H54 (cell line): ENCODE results near the gene RUNDC1.
"Not testable (repeated sequence)": the region's sequence is repeated elsewhere in the genome, so short reads cannot be mapped to it uniquely, and the experiment has no call there.

ENCODE experiments used
- DNase-seq: peaks from one replicate; pipeline ENCODE4 v3.0.0; 2011; ENCODE audit warnings: low spot score, mixed read lengths; ENCODE audit not compliant: insufficient read length
- FAIRE-seq: peaks from 3 replicates; lab custom pipeline; 2011; peaks lifted over from hg19 to GRCh38; lab: Jason Lieb, UNC
- POLR2A ChIP-seq: IDR thresholded peaks from 2 replicates; pipeline ENCODE4 v1.6.1; 2011; ENCODE audit warnings: low read depth, mild to moderate bottlenecking, low read length

The RUNDC1 gene

DNA sequence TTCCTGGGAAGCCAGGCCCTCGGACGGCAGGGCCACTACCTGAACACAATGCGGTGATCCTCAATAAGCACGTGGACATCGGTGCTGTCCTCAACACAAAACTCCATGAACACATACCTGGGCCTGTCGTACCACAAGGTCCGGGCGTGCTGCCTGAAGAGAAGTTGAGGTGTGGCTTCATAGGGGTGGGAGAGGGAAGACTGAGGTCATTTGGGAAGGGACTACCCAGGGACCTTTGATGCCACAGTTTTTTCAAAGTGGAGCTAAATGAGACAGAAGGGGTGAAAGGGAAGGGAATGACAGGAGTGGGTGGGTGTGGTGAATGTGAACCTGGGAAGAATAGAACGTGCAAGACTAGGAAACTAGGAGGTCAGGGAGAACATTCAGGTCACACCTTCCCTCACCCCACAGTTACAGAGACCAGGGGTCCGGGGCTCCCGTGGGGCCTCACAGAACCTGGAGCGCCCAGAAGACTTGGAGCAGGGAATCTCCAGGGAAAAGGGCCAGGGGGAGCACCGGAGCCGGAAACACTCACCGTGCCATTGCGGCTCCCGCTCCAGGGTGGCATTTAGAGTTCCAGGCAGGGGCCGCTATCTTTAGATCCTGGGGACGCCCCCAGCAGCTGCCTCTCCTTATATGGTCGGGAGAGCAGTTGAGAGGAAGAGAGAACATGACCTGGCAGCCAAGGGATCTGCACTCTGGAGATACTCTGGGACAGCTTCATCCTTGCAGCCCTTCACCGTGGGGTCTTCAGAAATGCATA is 673 bp upstream of the RUNDC1 start, which contains the start of gene PTGES3L:
Gene PTGES3L, minus strand, starts transcription at position 570 of the 763 bp plus-strand sequence. Its CDS starts 27 bp downstream, at position 543.
- DNase-seq (no peak), FAIRE-seq (no peak)
- no peak for TF ChIP-seq POLR2A

DNA sequence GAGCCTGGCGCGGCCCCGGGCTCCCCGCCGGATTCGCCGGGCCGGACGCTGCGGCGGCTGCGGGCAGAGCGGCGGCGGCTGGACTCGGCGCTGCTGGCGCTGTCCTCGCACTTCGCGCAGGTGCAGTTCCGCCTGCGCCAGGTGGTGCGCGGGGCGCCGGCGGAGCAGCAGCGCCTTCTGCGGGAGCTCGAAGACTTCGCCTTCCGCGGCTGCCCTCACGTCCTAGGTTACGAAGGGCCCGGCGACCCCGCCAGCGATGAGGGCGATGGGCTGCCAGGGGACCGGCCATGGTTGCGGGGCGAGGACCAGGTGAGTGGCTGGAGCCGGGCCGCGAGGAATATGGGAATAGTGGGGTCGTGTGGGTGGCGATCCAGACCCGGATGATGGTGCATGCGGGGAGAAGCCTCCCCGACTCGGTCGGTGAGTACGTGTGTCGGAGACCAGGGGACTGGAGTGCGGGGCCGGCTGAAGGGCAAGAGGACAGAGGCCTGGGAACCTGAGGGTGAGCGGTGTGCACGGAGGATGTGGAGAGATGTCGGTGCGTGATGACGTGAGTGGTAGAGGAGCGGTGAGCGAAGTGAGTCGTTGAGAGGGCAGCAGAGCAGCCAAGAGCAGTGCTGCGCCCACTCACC is 517 bp downstream of the RUNDC1 start:
- DNase-seq = no peak
- no peak for FAIRE-seq
- 0 out of 2 replicates have a peak, but pooled peaks have one; percentile 34 for TF ChIP-seq POLR2A

- no peak for DNase-seq
- TF ChIP-seq POLR2A = no peak
- no peak for FAIRE-seq
Observed at GRCh38 chr17:42982266-42982665, 1.9 kb downstream of the RUNDC1 start.

DNA sequence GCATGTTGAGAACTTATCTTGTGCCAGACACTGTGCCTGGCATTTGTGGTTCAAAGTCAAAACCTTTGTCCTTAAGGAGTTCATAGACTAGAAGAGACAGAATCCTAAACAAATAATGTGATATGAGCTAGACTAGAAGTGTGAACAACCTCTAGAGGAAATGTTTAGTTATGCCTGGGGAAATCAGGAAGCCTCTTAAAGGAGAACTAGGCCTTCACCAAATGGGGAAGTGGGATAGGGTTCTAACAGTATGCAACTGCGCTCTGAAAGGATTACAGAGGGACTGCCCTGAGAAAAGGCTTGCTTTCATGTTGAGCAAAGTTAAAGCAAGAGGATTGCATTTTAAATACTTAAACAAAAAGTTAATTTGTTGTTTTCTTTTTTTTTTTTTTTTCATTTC is 4.9 kb downstream of the RUNDC1 start:
- FAIRE-seq (no peak), DNase-seq (no peak)
- no peak for TF ChIP-seq POLR2A

- no peak for DNase-seq
- no peak for FAIRE-seq
- no peak for TF ChIP-seq POLR2A
Observed at GRCh38 chr17:42989141-42989540, 8.8 kb downstream of the RUNDC1 start.

GRCh38 chr17:42989726-42990652 is 9.6 kb downstream of the RUNDC1 start:
- no peak for TF ChIP-seq POLR2A
- FAIRE-seq = no peak
- no peak for DNase-seq

DNA sequence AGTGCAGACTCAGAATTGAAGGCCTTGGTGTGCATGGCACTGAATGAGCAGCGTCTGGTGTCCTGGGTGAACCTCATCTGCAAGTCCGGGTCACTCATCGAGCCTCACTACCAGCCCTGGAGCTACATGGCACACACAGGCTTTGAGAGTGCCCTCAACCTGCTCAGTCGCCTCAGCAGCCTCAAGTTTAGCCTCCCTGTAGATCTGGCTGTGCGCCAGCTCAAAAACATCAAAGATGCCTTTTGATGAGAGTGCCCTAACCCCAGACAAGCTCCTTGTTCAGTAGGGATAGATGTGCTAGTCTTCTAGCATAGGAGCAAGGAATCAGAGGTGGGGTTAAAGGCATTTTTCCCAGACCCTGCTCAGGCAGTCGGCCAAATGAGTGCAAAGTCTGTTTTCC is 11.1 kb downstream of the RUNDC1 start:
- FAIRE-seq (no peak), DNase-seq (no peak)
- TF ChIP-seq POLR2A = no peak

- no peak for FAIRE-seq
- DNase-seq = no peak
- no peak for TF ChIP-seq POLR2A
Observed at GRCh38 chr17:42992872-42993271, 12.5 kb downstream of the RUNDC1 start.

DNA sequence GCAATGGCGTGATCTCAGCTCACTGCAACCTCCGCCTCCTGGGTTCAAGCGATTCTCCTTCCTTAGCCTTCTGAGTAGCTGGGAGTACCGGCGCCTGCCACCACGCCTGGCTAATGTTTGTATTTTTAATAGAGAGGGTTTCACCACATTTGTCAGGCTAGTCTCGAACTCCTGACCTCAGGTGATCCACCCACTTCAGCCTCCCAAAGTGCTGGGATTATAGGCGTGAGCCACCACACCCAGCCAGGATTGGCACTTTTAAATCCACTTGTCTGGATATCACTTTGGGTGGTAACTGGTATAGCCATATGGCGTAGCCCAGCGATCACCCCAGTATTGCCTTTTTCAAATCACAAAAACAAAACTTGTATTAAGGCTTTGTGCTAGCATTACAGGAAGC is 13.5 kb downstream of the RUNDC1 start:
- not testable (repeated sequence) for DNase-seq, FAIRE-seq

- FAIRE-seq = no peak
- no peak for DNase-seq
- no peak for TF ChIP-seq POLR2A
Observed at GRCh38 chr17:42997390-42997983, 17.1 kb downstream of the RUNDC1 start.

DNA sequence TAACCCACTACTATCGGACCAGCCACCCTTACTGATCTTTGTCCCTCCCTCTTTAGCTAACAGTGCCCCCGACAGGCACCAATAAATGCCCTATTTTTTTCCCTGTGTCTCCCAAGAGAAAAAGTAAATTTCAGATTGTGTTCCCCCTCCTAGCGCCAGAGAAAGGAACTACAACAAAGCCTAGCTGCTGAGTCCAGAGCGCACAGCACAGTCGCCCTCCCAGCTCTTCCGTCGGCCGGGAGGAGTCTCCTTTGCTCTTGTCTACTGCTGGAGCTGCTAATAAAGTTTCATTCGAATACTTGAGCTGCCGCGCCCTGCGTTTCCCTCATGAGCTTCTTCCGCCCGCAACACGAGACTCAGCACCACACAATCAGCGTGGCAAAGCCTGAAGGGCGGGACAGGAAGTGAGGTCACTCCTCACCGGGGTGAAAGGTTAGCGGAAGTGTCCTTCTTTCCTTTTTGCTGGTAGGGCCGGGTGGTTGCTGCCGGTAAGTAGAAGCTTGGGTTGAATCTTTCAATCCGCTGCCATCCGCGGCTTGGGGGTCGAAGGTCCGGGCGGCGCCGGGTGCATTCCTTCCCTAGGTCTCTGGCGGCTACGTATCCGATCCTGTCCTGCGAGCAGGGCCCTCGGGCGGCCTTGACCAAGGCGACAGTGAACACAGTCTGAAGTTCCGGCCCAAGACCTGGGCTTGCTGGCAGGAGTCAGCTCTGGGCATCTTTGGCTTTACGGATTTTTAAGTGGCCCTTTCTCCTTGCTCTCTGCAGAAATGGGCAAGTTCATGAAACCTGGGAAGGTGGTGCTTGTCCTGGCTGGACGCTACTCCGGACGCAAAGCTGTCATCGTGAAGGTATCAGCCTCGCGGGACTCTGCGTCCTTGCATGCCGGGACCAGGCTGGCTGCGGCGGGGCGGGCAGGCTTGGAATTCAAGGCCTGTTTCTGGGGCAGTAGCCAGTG is 17.9 kb downstream of the RUNDC1 start, which contains the start of gene RPL27:
Gene RPL27, plus strand, starts transcription at position 436 of the 955 bp plus-strand sequence. Its CDS starts 332 bp downstream, at position 768.
- DNase-seq = peak; percentile 71
- peak; percentile 77 for FAIRE-seq
- peak; percentile 77 for TF ChIP-seq POLR2A

- FAIRE-seq (no peak), DNase-seq (no peak)
- TF ChIP-seq POLR2A = no peak
Observed at GRCh38 chr17:42999003-42999525, 18.7 kb downstream of the RUNDC1 start.

GRCh38 chr17:43000894-43001293 is 20.5 kb downstream of the RUNDC1 start:
- not testable (repeated sequence) for DNase-seq, FAIRE-seq
